Endothelial cell (in vitro differentiated cells): Measurements from ENCODE around the gene CDHR1. TPM values are rescaled to one million over a fixed set of nuclear protein-coding genes. Genes with fewer than 3 reads are reported as not detected.

Experiments used
- DNase-seq: peaks from one replicate; pipeline ENCODE4 v3.0.0; 2021; ENCODE audit warnings: low spot score
- H3K27ac Mint-ChIP-seq: one replicate; pipeline ENCODE4 v1.8.0; 2021; ENCODE audit warnings: mixed read lengths, inconsistent platforms; ENCODE audit not compliant: unreplicated experiment
- H3K27me3 Mint-ChIP-seq: one replicate; pipeline ENCODE4 v1.8.0; 2021; ENCODE audit warnings: mild to moderate bottlenecking, moderate library complexity, mixed read lengths, inconsistent platforms; ENCODE audit not compliant: unreplicated experiment
- H3K36me3 Mint-ChIP-seq: one replicate; pipeline ENCODE4 v1.8.0; 2021; ENCODE audit warnings: mild to moderate bottlenecking, low read depth, mixed read lengths, inconsistent platforms; ENCODE audit not compliant: unreplicated experiment
- H3K4me1 Mint-ChIP-seq: one replicate; pipeline ENCODE4 v1.8.0; 2021; ENCODE audit warnings: mild to moderate bottlenecking, mixed read lengths, inconsistent platforms; ENCODE audit not compliant: unreplicated experiment
- H3K4me3 Mint-ChIP-seq: one replicate; pipeline ENCODE4 v1.8.0; 2021; ENCODE audit warnings: mild to moderate bottlenecking, mixed read lengths, inconsistent platforms; ENCODE audit not compliant: unreplicated experiment
- H3K9me3 Mint-ChIP-seq: one replicate; pipeline ENCODE4 v1.8.0; 2021; ENCODE audit warnings: mixed read lengths, inconsistent platforms; ENCODE audit not compliant: unreplicated experiment
- total RNA-seq: library from RNA; stranded (reverse); fragmentation: NEBNext Ultra II Directional; extraction: Animal tissue kit (Norgen Biotek cat#: 25700); gene quantifications from one replicate; pipeline ENCODE4 v1.2.1, GENCODE V29; 2021; ENCODE audit not compliant: unreplicated experiment
- TF ChIP-seq, protein P1 (sequence below): fragments of 200-600 bp; sonication (generic); IDR thresholded peaks from one replicate; pipeline ENCODE4 v1.5.0; 2021; ENCODE audit warnings: antibody characterized with exemption; ENCODE audit not compliant: unreplicated experiment

The CDHR1 gene
- total RNA-seq, 1 donor from 2014 or later, result 1.3 TPM

DNA sequence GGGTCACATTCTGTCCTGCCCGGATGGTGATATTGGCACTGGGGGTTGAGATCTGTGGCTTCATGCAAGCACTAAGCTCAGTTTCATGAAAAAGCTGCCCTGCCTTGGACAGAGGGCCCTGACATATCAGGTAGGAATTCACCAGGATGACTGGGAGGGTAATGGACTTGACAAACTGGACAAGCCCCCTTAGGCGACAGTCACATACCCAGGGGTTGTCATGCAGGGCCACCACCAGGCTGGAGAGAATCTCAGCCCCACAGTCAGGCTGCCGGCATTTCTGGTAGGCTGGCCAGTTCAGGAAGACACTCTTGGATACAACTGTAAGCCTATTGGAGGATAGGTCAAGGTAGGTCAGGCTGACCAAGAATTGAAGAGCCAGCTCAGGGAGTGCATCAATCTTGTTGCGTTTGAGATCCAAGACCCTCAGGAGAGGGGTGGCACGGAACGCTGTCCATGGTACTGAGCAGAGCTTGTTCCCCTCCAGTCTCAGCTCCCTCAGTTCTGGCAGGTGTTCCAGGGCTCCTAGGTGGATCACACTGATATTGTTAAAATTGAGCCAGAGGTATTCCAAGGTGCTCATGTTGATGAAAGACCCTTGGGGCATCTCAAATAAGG, 30.2 kb downstream of the CDHR1 start:
- TF ChIP-seq, protein P1, sequence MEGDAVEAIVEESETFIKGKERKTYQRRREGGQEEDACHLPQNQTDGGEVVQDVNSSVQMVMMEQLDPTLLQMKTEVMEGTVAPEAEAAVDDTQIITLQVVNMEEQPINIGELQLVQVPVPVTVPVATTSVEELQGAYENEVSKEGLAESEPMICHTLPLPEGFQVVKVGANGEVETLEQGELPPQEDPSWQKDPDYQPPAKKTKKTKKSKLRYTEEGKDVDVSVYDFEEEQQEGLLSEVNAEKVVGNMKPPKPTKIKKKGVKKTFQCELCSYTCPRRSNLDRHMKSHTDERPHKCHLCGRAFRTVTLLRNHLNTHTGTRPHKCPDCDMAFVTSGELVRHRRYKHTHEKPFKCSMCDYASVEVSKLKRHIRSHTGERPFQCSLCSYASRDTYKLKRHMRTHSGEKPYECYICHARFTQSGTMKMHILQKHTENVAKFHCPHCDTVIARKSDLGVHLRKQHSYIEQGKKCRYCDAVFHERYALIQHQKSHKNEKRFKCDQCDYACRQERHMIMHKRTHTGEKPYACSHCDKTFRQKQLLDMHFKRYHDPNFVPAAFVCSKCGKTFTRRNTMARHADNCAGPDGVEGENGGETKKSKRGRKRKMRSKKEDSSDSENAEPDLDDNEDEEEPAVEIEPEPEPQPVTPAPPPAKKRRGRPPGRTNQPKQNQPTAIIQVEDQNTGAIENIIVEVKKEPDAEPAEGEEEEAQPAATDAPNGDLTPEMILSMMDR, result no peak
- peaks cover 7% of the 10 kb centered on the region for H3K27me3 Mint-ChIP-seq
- H3K4me1 Mint-ChIP-seq, result no peaks in the 10 kb centered on the region
- no peaks in the 10 kb centered on the region for H3K36me3 Mint-ChIP-seq
- no peak overlapping the region for H3K4me3 Mint-ChIP-seq
- no peak overlapping the region for H3K27ac Mint-ChIP-seq
- DNase-seq, result peak; percentile 53
- no peaks in the 10 kb centered on the region for H3K9me3 Mint-ChIP-seq

DNA sequence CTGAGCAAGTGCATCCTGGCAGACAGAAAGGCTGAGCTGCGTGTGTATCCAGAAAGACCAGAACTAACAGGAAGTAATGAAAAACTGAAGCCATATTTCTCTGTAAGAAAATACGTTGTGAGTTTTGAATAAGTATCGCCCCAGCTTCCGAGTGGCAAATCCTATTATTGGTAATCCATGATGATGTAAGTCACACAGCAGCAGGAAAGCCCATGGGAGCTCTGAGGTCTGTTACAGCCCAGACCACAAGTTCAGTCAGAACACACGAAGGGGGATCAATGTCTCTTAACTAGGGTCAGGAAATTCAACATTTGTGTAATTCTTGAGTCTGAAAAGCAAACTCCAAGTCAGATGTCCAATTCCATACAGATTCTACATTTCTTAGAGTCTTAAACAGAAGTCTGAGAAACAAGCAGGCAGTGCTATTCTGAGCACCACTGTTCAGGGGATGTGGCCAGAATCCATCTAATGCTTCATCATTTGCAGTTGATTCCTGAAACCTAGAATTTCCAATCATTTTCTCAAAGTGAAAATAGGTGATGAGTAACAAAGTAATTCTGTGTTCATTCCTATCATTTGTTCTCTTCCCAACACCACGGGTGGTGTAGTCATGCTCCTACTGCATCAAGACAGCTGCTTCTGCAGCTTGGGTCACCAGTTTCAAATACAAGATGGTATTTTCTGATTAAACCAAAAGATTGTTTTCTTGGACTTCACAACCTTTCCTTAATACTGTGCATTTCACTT, 31.3 kb downstream of the CDHR1 start, which contains the start of gene LRIT2:
Gene LRIT2 (minus strand): TSS at position 118 of the 747 bp plus-strand sequence. CDS start 24 bp downstream, at position 94.
- Mint-ChIP-seq H3K4me3 (no peak within 1 kb of the TSS), H3K27me3 (peaks cover 7% of the 10 kb centered on the region), H3K27ac (no peak within 1 kb of the TSS), H3K36me3 (no peaks in the 10 kb centered on the region), H3K4me1 (no peaks in the 10 kb centered on the region), H3K9me3 (no peaks in the 10 kb centered on the region)
- TF ChIP-seq, protein P1, result no peak
- no peak for DNase-seq

DNA sequence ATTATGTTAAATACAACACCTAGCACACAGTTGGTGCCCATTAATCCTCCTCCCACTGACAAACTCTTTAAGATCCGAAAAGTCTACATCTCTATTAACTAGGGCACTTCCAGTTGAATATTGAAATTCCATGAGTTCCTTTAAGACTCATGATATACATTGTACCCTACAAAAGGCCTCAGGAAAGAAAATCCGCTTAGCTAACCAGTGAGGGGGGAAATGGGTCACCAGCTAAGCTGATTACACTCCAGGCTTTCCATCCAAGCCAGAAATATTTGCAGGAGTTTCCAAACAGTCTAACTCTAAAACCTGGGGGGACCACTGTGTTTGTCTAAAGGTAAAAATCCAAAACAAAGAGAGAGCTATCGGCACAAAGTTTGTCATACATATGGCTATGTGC, 32.3 kb downstream of the CDHR1 start:
- Mint-ChIP-seq H3K27ac (no peak overlapping the region), H3K9me3 (no peaks in the 10 kb centered on the region), H3K36me3 (no peaks in the 10 kb centered on the region), H3K4me1 (no peaks in the 10 kb centered on the region), H3K4me3 (no peak overlapping the region), H3K27me3 (peaks cover 7% of the 10 kb centered on the region)
- no peak for DNase-seq
- TF ChIP-seq, protein P1, result no peak

DNA sequence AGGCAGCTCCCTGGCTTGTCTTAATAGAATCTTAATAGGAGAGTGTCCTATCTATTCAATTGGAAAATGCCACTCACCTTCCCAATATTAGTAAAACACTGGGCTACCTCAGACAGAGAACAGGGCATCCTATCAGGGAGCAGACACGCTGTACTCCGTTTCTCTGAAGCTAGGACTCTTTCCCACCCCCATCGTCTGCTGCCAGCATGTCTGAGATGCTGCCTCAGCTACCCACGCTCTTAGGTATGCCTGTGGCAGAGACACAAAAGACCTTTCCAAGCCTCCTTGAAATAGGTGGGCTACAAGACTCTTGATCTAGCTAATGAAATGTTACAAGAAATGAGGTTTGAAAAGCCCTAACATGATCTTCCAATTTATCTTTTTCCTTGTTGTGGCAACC, 33.5 kb downstream of the CDHR1 start:
- H3K9me3 Mint-ChIP-seq, result no peaks in the 10 kb centered on the region
- H3K36me3 Mint-ChIP-seq, result no peaks in the 10 kb centered on the region
- no peak overlapping the region for H3K27ac Mint-ChIP-seq
- H3K4me3 Mint-ChIP-seq, result no peak overlapping the region
- TF ChIP-seq, protein P1, result no peak
- no peak for DNase-seq
- H3K4me1 Mint-ChIP-seq, result no peaks in the 10 kb centered on the region
- H3K27me3 Mint-ChIP-seq, result peaks cover 5% of the 10 kb centered on the region

DNA sequence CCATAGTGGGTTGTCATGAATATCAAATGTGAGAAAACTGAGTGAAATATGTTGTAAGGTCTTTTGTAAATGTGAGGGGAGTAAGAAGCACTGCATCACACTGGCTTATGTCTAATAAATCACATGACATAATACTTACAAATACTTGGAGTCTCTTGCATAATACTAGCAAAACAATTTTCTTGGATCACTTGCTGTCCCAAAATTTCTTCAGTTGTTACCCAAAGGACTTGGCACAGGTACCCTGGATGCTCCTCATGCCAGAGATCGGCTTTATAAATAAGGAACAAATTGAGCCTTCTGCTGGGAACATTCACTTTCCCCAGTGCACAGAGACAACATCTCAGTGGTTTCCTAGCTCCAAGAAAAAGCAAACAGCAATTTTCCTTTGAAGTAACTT, 36.0 kb downstream of the CDHR1 start:
- Mint-ChIP-seq H3K4me1 (no peaks in the 10 kb centered on the region), H3K4me3 (no peak overlapping the region), H3K27ac (no peak overlapping the region), H3K9me3 (no peaks in the 10 kb centered on the region), H3K36me3 (no peaks in the 10 kb centered on the region), H3K27me3 (peaks cover 2% of the 10 kb centered on the region)
- TF ChIP-seq, protein P1, result no peak
- DNase-seq, result no peak
